HG02981 (cell line): ENCODE measurements around the gene ITIH5.
A peak's percentile ranks its signal among the peaks of the same experiment; 100 is the strongest.

ENCODE experiments used
- ATAC-seq: cut with Tn5 transposase; IDR thresholded peaks from one replicate; pipeline ENCODE4 v1.9.1; 2021; ENCODE audit warnings: mild to moderate bottlenecking, moderate library complexity; ENCODE audit not compliant: unreplicated experiment

The ITIH5 gene

DNA sequence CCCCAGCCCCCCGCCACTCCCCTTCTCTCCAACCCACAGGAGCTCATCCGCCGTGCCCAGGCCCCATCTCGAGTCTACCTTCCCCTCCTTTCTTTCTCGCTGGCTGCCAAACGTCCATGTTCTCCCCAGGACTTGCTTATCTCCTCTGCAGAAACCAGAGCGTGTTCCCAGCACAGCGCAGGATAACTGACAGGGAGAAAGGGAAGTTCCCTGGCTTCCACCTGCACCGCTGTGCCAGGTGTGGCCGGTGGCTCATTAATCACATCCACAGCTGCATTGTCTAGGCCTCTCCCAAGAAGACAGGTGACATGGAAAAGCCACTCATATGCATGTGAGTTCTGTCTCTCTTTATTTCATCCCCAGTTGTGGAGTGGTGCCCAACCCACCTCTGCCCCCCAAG lies 113.2 kb downstream of the ITIH5 start:
- no peak for ATAC-seq

GRCh38 chr10:7551950-7552716 lies 114.6 kb downstream of the ITIH5 start:
- ATAC-seq, result no peak

DNA sequence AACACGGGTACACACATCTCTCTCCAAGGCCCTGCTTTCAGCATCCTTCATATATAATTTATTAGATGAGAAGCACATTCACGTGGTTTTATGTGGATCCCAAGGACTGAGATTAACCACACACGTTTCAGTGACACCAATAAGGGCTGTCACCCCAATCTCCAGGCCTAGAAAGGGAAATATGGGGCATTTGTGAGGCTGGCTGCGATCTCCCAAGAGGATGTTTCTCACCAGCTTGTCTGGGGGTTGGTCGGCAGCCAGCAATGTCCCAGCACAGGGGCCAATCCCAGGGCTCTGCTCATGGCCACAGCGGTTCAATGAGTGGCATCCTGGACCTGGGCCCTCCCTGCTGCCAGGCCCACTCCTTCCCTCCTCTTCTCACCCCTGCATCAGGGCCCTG lies 115.5 kb downstream of the ITIH5 start:
- no peak for ATAC-seq

DNA sequence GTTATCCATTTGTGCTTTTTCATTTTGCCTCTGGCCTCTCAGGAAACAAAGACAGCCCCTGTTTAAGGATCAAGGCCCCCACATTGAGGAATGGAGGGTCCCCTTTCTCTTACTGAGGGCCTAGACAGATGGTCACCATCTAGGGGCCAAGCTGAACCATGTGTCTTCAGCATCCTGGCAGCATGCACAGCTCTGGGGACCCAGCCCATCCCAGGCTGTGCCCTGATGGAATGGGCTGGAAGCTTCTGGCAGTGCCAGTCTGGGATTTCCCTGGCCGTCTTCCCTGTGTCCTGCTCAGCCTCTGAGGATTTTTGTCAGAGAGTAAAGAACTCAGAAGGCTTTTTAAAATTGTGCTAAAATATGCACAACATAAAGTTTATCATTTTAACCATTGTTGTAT lies 116.8 kb downstream of the ITIH5 start:
- ATAC-seq, result no peak

DNA sequence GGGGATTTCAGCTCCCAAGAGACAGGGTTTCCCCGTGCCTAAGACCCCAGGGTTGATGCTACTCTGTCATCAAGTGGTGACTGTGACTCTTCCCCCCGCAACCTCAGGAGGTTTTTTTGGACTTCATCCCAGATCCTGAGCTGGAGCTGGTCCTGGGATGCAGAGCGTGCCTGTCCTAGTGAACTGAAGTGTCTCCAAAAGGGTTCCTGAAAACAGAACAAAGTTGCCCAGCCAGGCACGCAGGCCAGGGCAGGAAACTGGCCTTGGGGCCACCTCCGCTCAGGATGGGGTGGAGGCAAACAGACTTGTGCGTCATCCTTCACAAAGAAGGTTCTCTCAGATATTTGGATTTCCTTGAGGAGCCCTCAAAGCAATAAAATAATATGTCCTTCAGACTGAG lies 118.9 kb downstream of the ITIH5 start:
- no peak for ATAC-seq

GRCh38 chr10:7547206-7547605 lies 119.6 kb downstream of the ITIH5 start:
- ATAC-seq, result no peak

DNA sequence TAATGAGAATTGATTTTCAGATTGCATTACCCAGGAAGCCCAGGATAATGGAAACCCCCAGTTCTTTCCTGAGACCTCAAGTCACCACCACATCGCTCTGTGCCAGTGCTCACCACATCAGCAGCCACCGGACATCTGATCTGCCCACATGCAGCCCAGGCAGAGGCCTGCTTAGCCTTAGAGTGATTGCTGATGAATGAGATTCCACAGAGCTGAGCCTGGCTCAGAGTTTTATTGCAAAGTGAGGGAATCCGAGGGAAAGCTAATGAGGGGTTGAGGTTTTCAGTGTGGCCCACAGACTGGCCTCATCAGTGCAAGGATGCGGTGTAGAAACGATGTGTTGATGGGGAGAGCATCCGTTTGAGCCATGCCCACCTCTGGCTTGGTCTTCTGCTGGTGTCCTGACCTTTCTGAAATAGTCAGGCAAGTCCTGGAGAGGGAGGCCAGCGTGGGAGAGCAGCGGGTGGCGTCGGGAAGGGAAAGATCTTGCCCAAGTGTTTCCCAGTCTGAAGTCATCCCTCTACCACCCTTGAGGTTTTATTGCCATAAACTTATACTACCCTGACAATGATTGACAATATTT lies 120.3 kb downstream of the ITIH5 start:
- no peak for ATAC-seq

GRCh38 chr10:7545792-7546191 lies 121.0 kb downstream of the ITIH5 start:
- ATAC-seq, result no peak

DNA sequence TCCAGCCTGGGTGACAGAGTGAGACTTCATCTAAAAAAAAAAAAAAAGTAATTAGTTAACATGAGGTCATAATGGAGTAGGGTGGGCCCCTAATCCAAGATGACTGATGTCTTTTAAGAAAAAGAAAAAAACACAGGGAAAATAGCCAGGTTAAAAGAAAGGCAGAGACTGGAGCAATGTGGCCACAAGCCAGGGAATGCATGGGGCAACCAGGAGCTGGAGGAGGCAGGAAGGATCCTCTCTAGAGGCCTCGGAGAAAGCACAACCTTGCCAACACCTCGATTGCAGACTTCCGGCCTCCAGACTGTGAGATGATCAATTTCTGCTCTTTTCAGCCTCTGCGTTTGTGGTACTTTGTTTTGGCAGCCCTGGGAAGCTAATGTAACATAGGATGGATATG lies 121.5 kb downstream of the ITIH5 start:
- no peak for ATAC-seq

- no peak for ATAC-seq
Measured at GRCh38 chr10:7544203-7544602, 122.6 kb downstream of the ITIH5 start.

DNA sequence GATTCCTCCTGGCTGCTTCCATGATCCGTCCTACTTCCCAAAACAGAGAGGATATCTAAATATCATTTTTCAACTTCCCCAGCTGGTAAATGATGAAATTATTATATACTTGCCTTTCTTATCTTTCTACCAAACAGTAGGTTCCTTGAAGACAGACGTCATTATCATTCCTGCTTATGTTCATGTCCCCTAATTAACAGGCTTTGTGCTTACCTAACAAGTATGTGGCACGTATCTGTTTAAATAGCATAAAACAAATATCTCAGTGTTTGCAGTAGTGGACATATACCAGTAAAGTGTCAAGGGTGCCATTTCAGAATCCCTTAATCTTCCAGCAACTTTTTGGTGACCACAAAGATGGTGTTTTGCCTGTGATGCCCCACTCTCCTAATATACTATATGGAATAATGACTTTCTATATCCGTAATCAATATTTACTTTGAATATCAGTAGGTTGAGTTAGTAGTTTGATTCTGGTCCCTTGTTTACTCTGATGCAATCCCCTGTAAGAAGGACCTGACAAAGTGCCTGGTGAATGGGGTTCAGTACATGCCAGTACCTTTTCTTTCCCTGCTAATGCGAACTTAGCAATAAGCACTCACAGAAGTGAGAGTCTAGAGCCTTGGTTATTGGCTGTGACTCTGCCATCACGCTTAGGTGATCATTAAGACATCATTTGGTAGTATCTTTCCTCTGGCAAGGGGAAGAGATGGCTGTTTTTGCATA lies 124.4 kb downstream of the ITIH5 start:
- no peak for ATAC-seq

GRCh38 chr10:7541137-7542087 lies 125.4 kb downstream of the ITIH5 start:
- ATAC-seq, result no peak

GRCh38 chr10:7538970-7539654 lies 127.7 kb downstream of the ITIH5 start:
- ATAC-seq, result no peak

GRCh38 chr10:7537126-7537525 lies 129.6 kb downstream of the ITIH5 start:
- ATAC-seq, result no peak

- peak; percentile 85 for ATAC-seq
Measured at GRCh38 chr10:7534480-7534852, 132.3 kb downstream of the ITIH5 start.

GRCh38 chr10:7533657-7534479 lies 132.9 kb downstream of the ITIH5 start:
- peak; percentile 39 for ATAC-seq

- ATAC-seq, result no peak
Measured at GRCh38 chr10:7532723-7533498, 133.9 kb downstream of the ITIH5 start.

DNA sequence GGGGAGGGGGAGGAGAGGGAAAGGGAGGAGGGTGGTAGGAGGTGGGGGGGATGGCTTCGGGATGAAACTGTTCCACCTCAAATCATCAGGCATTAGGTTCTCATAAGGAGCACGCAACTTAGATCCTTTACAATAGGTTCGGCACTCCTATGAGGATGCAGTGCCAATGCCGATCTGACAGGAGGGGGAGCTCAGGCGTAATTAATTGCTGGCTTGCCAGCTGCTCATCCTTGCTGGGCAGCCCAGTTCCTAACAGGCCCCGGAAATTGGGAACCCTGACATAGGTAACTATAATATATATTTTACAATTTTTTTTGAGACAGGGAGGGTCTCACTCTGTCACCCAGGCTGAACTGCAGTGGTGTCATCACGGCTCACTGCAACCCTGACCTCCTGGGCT lies 137.1 kb downstream of the ITIH5 start:
- ATAC-seq, result no peak

DNA sequence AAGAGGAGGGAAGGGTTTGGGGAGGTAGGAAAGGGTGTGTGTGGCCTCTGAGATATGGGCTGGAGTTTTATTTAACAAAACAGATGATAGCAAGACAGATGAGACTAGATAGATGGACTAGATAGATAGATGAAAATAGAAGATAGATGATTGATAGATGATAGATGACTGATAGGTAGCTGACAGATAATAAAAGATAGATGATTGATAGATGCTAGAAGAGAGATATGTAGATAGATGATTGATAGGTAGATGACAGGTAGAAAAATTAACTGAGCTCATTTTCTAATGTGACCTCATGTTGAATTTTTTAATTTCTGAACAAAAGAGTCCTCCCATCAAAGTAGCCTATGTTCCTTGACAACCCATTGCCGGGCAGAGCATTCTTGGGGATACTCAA lies 139.3 kb downstream of the ITIH5 start:
- no peak for ATAC-seq
